Measurements from ENCODE around the gene SDK2. TPM values are rescaled to one million over a fixed set of nuclear protein-coding genes. Genes with fewer than 3 reads are reported as not detected.

Gene SDK2
- total RNA-seq, 6 experiments from 2014 or later = 0.11 to 0.46 (median 0.25) TPM

DNA sequence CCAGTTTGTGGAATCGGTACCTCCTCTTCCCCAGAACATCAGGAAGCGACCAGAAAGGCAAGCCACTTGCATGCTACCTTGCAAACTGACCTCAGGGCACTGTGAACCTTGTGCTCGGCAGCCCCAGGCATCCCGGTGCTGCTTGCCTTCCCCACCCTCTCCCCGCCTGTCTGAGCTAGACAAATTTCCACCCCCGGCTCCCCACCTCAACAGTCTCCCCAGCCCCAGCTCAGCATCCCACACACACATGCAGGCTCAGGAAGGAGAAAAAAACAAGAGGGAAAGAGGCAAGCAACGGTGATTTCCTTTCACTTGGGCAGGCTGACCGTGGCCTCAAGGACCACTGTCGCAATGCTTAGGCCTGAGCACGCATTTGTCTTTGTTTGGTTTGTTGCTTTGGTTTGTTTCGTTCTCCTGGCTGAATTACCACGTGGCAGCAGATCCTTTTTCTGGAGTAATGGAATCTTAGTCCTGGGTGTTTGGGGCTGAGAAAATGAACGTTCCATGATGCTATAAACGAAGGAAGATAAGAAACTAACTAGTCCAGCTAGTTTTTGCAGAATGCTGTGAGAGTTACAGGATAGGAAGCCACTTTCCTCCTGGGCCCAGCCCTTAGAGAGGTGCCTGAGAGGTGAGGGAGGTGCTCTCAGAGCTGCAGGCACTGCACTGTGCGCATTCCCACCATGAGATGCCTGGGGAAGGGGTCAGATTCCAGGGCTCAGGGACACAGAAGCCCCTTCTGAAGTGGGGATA is 27.9 kb downstream of the SDK2 start:
- TF ChIP-seq, protein P1, sequence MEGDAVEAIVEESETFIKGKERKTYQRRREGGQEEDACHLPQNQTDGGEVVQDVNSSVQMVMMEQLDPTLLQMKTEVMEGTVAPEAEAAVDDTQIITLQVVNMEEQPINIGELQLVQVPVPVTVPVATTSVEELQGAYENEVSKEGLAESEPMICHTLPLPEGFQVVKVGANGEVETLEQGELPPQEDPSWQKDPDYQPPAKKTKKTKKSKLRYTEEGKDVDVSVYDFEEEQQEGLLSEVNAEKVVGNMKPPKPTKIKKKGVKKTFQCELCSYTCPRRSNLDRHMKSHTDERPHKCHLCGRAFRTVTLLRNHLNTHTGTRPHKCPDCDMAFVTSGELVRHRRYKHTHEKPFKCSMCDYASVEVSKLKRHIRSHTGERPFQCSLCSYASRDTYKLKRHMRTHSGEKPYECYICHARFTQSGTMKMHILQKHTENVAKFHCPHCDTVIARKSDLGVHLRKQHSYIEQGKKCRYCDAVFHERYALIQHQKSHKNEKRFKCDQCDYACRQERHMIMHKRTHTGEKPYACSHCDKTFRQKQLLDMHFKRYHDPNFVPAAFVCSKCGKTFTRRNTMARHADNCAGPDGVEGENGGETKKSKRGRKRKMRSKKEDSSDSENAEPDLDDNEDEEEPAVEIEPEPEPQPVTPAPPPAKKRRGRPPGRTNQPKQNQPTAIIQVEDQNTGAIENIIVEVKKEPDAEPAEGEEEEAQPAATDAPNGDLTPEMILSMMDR (IDR thresholded peaks at IDR 0.05) = no peak
- TF ChIP-seq POLR2A (IDR thresholded peaks at IDR 0.05) = no peak
- no peaks in the 10 kb centered on the region for H3K4me1 ChIP-seq
- no peaks in the 10 kb centered on the region for H3K27me3 ChIP-seq
- DNase-seq = no peak
- H3K4me3 ChIP-seq = no peak overlapping the region
- intact Hi-C loops (cut with DNase I) = no loop called here
- no peaks in the 10 kb centered on the region for H3K9me3 ChIP-seq
- no peak overlapping the region for H3K27ac ChIP-seq
- H3K36me3 ChIP-seq = no peaks in the 10 kb centered on the region
- no peak for ATAC-seq
- 29% methylated on average over 14 of the region's 15 CpGs for WGBS (ENCODE audit: insufficient coverage, low coverage, low lambda C conversion rate, missing lambda C conversion rate)

DNA sequence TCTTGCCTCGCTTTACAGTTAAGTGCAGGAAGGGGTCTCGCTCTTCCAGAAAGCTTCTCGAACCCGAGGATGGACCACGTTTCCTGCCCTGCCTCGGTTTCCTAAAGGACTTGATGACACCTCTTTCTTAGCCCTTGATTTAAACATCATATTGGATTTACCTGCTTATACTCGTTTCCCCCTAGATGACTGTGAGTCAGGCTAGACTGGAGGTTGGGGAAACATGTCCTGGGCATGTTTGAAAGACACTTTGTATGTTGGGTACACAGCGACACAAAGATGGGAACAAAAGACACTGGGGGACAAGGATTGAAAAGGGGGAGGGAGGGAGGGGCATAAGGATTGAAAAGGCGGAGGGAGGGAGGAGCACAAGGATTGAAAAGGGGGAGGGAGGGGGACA is 30.0 kb downstream of the SDK2 start:
- ATAC-seq = no peak
- Histone ChIP-seq H3K27ac (no peak overlapping the region), H3K4me3 (no peak overlapping the region), H3K4me1 (no peaks in the 10 kb centered on the region), H3K27me3 (no peaks in the 10 kb centered on the region), H3K36me3 (no peaks in the 10 kb centered on the region), H3K9me3 (no peaks in the 10 kb centered on the region)
- intact Hi-C loops (cut with DNase I) = no loop called here
- DNase-seq = no peak
- 51% methylated on average over 6 of the region's 9 CpGs for WGBS (ENCODE audit: insufficient coverage, low coverage, low lambda C conversion rate, missing lambda C conversion rate)
- no peak for TF ChIP-seq POLR2A (IDR thresholded peaks at IDR 0.05)

DNA sequence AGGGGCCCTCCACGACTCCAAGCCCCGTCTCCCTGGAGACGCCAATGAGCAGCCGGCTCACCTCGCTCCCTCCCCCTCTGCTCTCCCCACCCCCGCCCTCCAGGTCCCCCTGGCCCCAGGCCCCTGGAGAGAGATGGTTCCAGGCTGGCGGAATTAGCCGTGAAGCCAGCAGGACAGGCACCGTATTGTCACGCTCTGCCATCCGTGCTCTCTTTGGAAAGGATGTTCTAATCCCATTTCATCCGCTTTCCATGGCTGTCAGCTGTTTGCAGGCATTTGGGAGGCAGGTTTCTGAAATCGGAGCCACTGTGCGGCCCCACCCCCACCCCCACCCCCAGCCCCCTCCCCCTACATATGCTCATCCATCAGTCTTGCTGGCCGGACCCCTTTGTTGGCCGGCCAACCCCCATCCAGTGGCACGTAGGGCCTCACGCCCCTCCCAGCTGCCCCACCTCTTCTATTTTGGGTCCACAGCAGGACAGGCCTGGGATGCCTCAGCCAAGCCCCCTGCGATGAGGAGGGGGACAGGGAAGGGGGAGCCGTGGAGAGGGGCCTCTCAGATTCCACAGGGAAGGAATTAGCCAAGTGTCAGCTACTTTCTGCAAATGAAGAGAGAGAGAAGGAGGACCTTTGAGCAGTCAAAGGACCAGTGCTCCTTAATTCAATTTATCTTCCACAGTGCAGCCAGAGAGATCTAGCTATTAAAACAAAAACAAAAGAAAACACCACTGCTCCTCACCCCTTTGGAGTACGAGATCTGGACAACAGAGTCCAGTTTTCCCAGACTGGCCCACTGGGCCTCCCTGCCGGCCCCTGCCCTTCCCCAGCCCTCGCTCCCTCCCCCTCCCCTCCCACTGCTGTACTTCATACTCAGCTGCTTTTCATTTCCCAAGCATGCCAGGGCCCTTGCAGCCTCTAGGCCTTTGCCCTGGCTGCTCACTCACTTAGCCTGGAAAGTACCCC is 30.7 kb downstream of the SDK2 start:
- DNase-seq (no peak), ATAC-seq (no peak)
- no peaks in the 10 kb centered on the region for H3K9me3 ChIP-seq
- intact Hi-C loops (cut with DNase I) = no loop called here
- no peak overlapping the region for H3K4me3 ChIP-seq
- no peaks in the 10 kb centered on the region for H3K4me1 ChIP-seq
- WGBS (ENCODE audit: insufficient coverage, low coverage, low lambda C conversion rate, missing lambda C conversion rate) = 37% methylated on average over 11 of the region's 23 CpGs
- H3K27ac ChIP-seq = no peak overlapping the region
- no peaks in the 10 kb centered on the region for H3K27me3 ChIP-seq
- H3K36me3 ChIP-seq = no peaks in the 10 kb centered on the region
- TF ChIP-seq POLR2A (IDR thresholded peaks at IDR 0.05) = no peak
- TF ChIP-seq, protein P1 (IDR thresholded peaks at IDR 0.05) = no peak

DNA sequence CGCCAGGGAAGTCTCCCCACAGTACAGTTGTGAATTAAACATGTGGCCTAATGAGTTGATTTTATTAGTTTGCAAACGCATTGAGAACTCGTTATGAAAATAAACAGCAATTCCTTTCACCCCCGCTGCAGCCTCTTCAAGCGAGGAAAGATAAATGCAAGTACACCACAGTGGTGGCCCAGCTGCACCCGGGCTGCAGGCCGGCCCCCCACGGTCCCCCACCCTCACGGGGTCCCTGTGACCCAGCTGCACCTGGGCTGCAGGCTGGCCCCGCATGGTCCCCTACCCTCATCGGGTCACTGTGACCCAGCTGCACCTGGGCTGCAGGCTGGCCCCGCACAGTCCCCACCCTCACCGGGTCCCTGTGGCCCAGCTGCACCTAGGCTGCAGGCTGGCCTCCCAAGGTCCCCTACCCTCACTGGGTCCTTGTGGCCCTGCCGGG is 32.2 kb downstream of the SDK2 start:
- H3K27me3 ChIP-seq = no peaks in the 10 kb centered on the region
- ATAC-seq = peak in 1 of 4 donors; percentile 7
- H3K36me3 ChIP-seq = no peaks in the 10 kb centered on the region
- H3K4me1 ChIP-seq = no peaks in the 10 kb centered on the region
- 23% methylated on average over 3 of the region's 14 CpGs for whole genome bisulfite sequencing (ENCODE audit: insufficient coverage, low coverage, low lambda C conversion rate, missing lambda C conversion rate)
- no peak for DNase-seq
- intact Hi-C loops (cut with DNase I) = no loop called here
- H3K27ac ChIP-seq = no peak overlapping the region
- no peak overlapping the region for H3K4me3 ChIP-seq
- H3K9me3 ChIP-seq = no peaks in the 10 kb centered on the region
- TF ChIP-seq, protein P1 (IDR thresholded peaks at IDR 0.05) = no peak
- no peak for TF ChIP-seq POLR2A (IDR thresholded peaks at IDR 0.05)

DNA sequence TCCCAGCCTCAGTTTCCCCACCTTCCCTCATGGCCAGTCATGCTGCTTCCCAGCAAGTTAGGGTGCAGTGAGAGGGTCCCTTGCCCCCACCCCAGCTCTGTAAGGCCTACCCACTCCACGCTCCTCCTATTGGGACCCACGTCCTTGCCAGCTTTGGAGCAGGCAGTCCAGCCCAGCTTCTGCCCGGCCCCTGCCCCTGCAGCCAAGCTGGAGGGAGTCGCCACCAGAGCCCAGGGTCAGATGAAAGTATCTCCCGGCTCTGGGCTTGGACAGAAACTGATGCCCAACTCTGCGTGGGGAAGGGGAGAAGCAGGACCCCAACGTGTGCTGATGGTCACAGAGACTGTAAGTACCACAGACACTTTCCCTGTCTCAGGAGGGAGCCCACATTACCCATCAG is 32.6 kb downstream of the SDK2 start:
- TF ChIP-seq, protein P1 (IDR thresholded peaks at IDR 0.05) = no peak
- no peak for TF ChIP-seq POLR2A (IDR thresholded peaks at IDR 0.05)
- Histone ChIP-seq H3K4me3 (no peak overlapping the region), H3K36me3 (no peaks in the 10 kb centered on the region), H3K27me3 (no peaks in the 10 kb centered on the region), H3K27ac (no peak overlapping the region), H3K4me1 (no peaks in the 10 kb centered on the region), H3K9me3 (no peaks in the 10 kb centered on the region)
- intact Hi-C loops (cut with DNase I) = no loop called here
- peak in 1 of 4 donors; percentile 17 for ATAC-seq
- no peak for DNase-seq
- 80% methylated on average over 1 of the region's 7 CpGs for WGBS (ENCODE audit: insufficient coverage, low coverage, low lambda C conversion rate, missing lambda C conversion rate)

Data from right lobe of liver (tissue), 6 donors.